K562 (cell line): Measurements from ENCODE around the gene ABHD14A.

Experiments used
- E2F5 ChIP-seq: sonication (generic); formaldehyde crosslinking; IDR thresholded peaks from 2 replicates; pipeline ENCODE4 v1.8.0; 2022; ENCODE audit warnings: mild to moderate bottlenecking, missing genetic modification reagents
- GABPB2 ChIP-seq: fragments of 250-450 bp; sonication (Bioruptor Pico); conservative IDR thresholded peaks from 2 replicates; pipeline ENCODE4 v1.5.1; 2021; ENCODE audit warnings: mild to moderate bottlenecking
- IFI16 ChIP-seq: fragments of 250-450 bp; sonication (Bioruptor Pico); IDR thresholded peaks from 2 replicates; pipeline ENCODE4 v2.1.2; 2022; ENCODE audit warnings: mild to moderate bottlenecking, inconsistent platforms
- KDM1A ChIP-seq, 2 experiments: fragments of 450-650 bp; IDR thresholded peaks; 2 replicates each; pipeline ENCODE4 v1.6.1; 2016; ENCODE audit warnings: mild to moderate bottlenecking in 2 of 2
- KDM4B ChIP-seq, 2 experiments: fragments of 450-650 bp in 1 of 2; sonication (generic) in 1 of 2; IDR thresholded peaks; 2 replicates each; pipeline ENCODE4 v1.6.1; 2016 to 2017; ENCODE audit warnings: borderline replicate concordance in 2 of 2, antibody characterized with exemption in 1 of 2, low read depth in 1 of 2, mild to moderate bottlenecking in 1 of 2
- KLF10 ChIP-seq: fragments of 250-450 bp; sonication (Bioruptor Pico); IDR thresholded peaks from 2 replicates; pipeline ENCODE4 v1.6.1; 2021; ENCODE audit warnings: matching md5 sums
- RBBP5 ChIP-seq: fragments of 200-600 bp; sonication (generic); IDR thresholded peaks from 2 replicates; pipeline ENCODE4 v1.6.1; 2012; ENCODE audit warnings: borderline replicate concordance, mild to moderate bottlenecking, low read length, control low read depth, inconsistent platforms; ENCODE audit not compliant: insufficient read depth, poor library complexity, severe bottlenecking
- RCOR1 ChIP-seq, 2 experiments: IDR thresholded peaks; 2 replicates each; pipeline ENCODE4 v1.6.1; 2012; ENCODE audit warnings: low read depth in 2 of 2, low read length in 2 of 2, borderline replicate concordance in 1 of 2, improper control_type of control experiment in 1 of 2
- SMARCA4 ChIP-seq: fragments of 450-650 bp; IDR thresholded peaks from 2 replicates; pipeline ENCODE4 v1.6.1; 2016

- TF ChIP-seq RCOR1 (IDR thresholded peaks at IDR 0.05; ENCODE audit: borderline replicate concordance in 1 of 2, low read depth in 2 of 2, low read length in 2 of 2) (no peak), SMARCA4 (no peak), E2F5 (no peak), GABPB2 (CRISPR knock-in tag) (no peak), KLF10 (CRISPR knock-in tag) (no peak), IFI16 (CRISPR knock-in tag) (no peak), KDM1A (IDR thresholded peaks at IDR 0.05) (no peak), RBBP5 (no peak), KDM4B (IDR thresholded peaks at IDR 0.05; ENCODE audit: borderline replicate concordance in 2 of 2, low read depth in 1 of 2) (no peak)
Observed at GRCh38 chr3:51966486-51966885, 8.4 kb upstream of the ABHD14A start.
